SK-N-SH (cell line): ENCODE measurements around the gene SMIM24. TPM values are rescaled to one million over a fixed set of nuclear protein-coding genes. Genes with fewer than 3 reads are reported as not detected.
"Not testable (repeated sequence)": the region's sequence is repeated elsewhere in the genome, so short reads cannot be mapped to it uniquely, and the experiment has no call there.

Experiments
- CTCF ChIA-PET: fragments of 300-600, 350-600 bp; formaldehyde crosslinking; extraction: SDS; loops from one replicate; lab custom pipeline; 2021; lab: Yijun Ruan, JAX
- POLR2A ChIA-PET: fragments of 350-600 bp; sonication (Branson Sonifier 250); formaldehyde crosslinking; extraction: SDS; loops from one replicate; lab custom pipeline; 2020; ENCODE audit warnings: antibody characterized with exemption, inconsistent platforms; lab: Yijun Ruan, JAX
- DNase-seq: peaks from one replicate; pipeline ENCODE4 v3.0.0; 2012
- H2AFZ ChIP-seq: fragments of 200-600 bp; sonication (generic); 2 replicates; pipeline ENCODE4 v1.8.1; 2016; ENCODE audit warnings: antibody characterized with exemption, mild to moderate bottlenecking, low read depth
- H3F3A ChIP-seq: fragments of 200-600 bp; sonication (generic); replicated peaks from 2 replicates; pipeline ENCODE3; 2016; ENCODE audit warnings: antibody characterized with exemption, mild to moderate bottlenecking; ENCODE audit not compliant: insufficient read depth
- H3K27ac ChIP-seq, 2 experiments: fragments of 200-500 bp in 1 of 2; fragments of 200-600 bp in 1 of 2; sonication (Bioruptor generic) in 1 of 2; sonication (generic), shearing (Covaris generic) in 1 of 2; 2 replicates each; pipeline versions ENCODE4 v1.5.1 to v1.6.1; 2014 to 2016; ENCODE audit warnings: low read depth in 2 of 2, inconsistent platforms in 1 of 2, low read length in 1 of 2, mild to moderate bottlenecking in 1 of 2, mixed read lengths in 1 of 2
- H3K27me3 ChIP-seq: fragments of 200-600 bp; sonication (generic), shearing (Covaris generic); 2 replicates; pipeline ENCODE4 v1.6.1; 2016; ENCODE audit warnings: mixed run types; ENCODE audit not compliant: insufficient read depth
- H3K36me3 ChIP-seq, 2 experiments: fragments of 200-500 bp in 1 of 2; fragments of 200-600 bp in 1 of 2; sonication (Bioruptor generic) in 1 of 2; sonication (generic) in 1 of 2; replicated peaks in 1 of 2; 2 replicates each; pipeline versions ENCODE3 to v1.5.1; 2014 to 2016; ENCODE audit warnings: low read length in 1 of 2, mild to moderate bottlenecking in 1 of 2; ENCODE audit not compliant: insufficient read depth in 2 of 2, control insufficient read depth in 1 of 2
- H3K4me1 ChIP-seq, 2 experiments: fragments of 200-500 bp in 1 of 2; fragments of 200-600 bp in 1 of 2; sonication (Bioruptor generic) in 1 of 2; sonication (generic), shearing (Covaris generic) in 1 of 2; 2 replicates each; pipeline versions ENCODE4 v1.5.1 to v1.6.1; 2014 to 2016; ENCODE audit warnings: low read depth in 1 of 2, low read length in 1 of 2, mixed run types in 1 of 2; ENCODE audit not compliant: insufficient read depth in 2 of 2, control insufficient read depth in 1 of 2
- H3K4me2 ChIP-seq: fragments of 200-600 bp; sonication (generic), shearing (Covaris generic); 2 replicates; pipeline ENCODE4 v1.6.1; 2017; ENCODE audit warnings: mixed run types
- H3K4me3 ChIP-seq, 2 experiments: fragments of 200-500 bp in 1 of 2; fragments of 200-600 bp in 1 of 2; sonication (Bioruptor generic) in 1 of 2; sonication (generic), shearing (Covaris generic) in 1 of 2; 2 replicates each; pipeline versions ENCODE4 v1.5.1 to v1.8.1; 2014 to 2016; ENCODE audit warnings: low read depth in 2 of 2, inconsistent platforms in 1 of 2, low read length in 1 of 2, mild to moderate bottlenecking in 1 of 2, mixed read lengths in 1 of 2, moderate library complexity in 1 of 2
- H3K79me2 ChIP-seq: fragments of 200-600 bp; sonication (generic); 2 replicates; pipeline ENCODE4 v1.8.1; 2017; ENCODE audit warnings: mild to moderate bottlenecking; ENCODE audit not compliant: insufficient read depth
- H3K9ac ChIP-seq: fragments of 200-600 bp; sonication (generic); 2 replicates; pipeline ENCODE4 v1.6.1; 2017; ENCODE audit warnings: mixed run types
- H3K9me2 ChIP-seq: fragments of 200-600 bp; sonication (generic); 2 replicates; pipeline ENCODE4 v1.6.1; 2017; ENCODE audit warnings: mixed run types
- H3K9me3 ChIP-seq: fragments of 200-600 bp; sonication (generic); 2 replicates; pipeline ENCODE4 v1.6.1; 2017; ENCODE audit warnings: mixed run types, mild to moderate bottlenecking, moderate library complexity
- H4K20me1 ChIP-seq: fragments of 200-600 bp; sonication (generic); 2 replicates; pipeline ENCODE4 v1.6.1; 2017; ENCODE audit warnings: mild to moderate bottlenecking, mixed run types; ENCODE audit not compliant: insufficient read depth
- RFX5 ChIP-seq: IDR thresholded peaks from 2 replicates; pipeline ENCODE4 v1.6.1; 2012; ENCODE audit warnings: mild to moderate bottlenecking, improper control_type of control experiment, low read length
- SMC3 ChIP-seq: IDR thresholded peaks from 2 replicates; pipeline ENCODE4 v1.6.1; 2012; ENCODE audit warnings: low read depth, low read length, improper control_type of control experiment
- YY1 ChIP-seq: IDR thresholded peaks from 2 replicates; pipeline ENCODE4 v1.4.0; 2012; ENCODE audit warnings: low read depth, mild to moderate bottlenecking
- whole genome bisulfite sequencing: methylation state at CpG from one replicate; pipeline ENCODE4 v1.1.6; 2017; ENCODE audit warnings: low lambda C conversion rate; 5-methylcytosine and 5-hydroxymethylcytosine counted together
- polyA plus RNA-seq, 3 experiments: library from polyadenylated mRNA; depleted of rRNA; stranded (reverse); fragments of >200 nt; gene quantifications; 2 replicates each; pipeline ENCODE4 v1.2.3, GENCODE V29; 2012
- TF ChIP-seq, protein P1 (sequence below): fragments of 150-350 bp; IDR thresholded peaks from 2 replicates; pipeline ENCODE4 v1.6.1; 2017; ENCODE audit warnings: antibody characterized with exemption, low read length, low read depth, borderline replicate concordance

The SMIM24 gene
- polyA plus RNA-seq, 1 of the 3 experiments (the other 2 are of a cell fraction), result 0.12 TPM

- no CpG with 5 or more reads among the region's 25 CpGs for WGBS
- H3K4me3 ChIP-seq, result no peak overlapping the region
- peaks cover 0 to 19% of the 10 kb centered on the region in 2 experiments; a peak in 1 of 4 replicates for H3K4me1 ChIP-seq
- peaks cover 27 to 41% of the 10 kb centered on the region in 2 experiments for H3K36me3 ChIP-seq
- no peak overlapping the region for H2AFZ ChIP-seq
- peaks cover 33% of the 10 kb centered on the region for H4K20me1 ChIP-seq
- H3K27me3 ChIP-seq, result no peaks in the 10 kb centered on the region
- H3K9me3 ChIP-seq, result no peaks in the 10 kb centered on the region
- H3K9me2 ChIP-seq, result no peaks in the 10 kb centered on the region
- POLR2A ChIA-PET, result no interaction called here
- H3K4me2 ChIP-seq, result no peak overlapping the region
- H3K79me2 ChIP-seq, result peaks cover 30% of the 10 kb centered on the region; the same call in 1 of the 2 replicates
- no peak overlapping the region for H3K9ac ChIP-seq
- CTCF ChIA-PET, result interaction anchor here (0.8 kb wide), 1 partner anchor 14 kb away, joined by 3 read pairs; no protein-coding TSS in a partner anchor
- H3F3A ChIP-seq, result peaks cover 26% of the 10 kb centered on the region
- no peak for DNase-seq
- no peak overlapping the region for H3K27ac ChIP-seq
- no peak for TF ChIP-seq RFX5
Measured at GRCh38 chr19:3453840-3454239, 26.5 kb downstream of the SMIM24 start.

GRCh38 chr19:3452942-3453214 lies 27.4 kb downstream of the SMIM24 start:
- H3F3A ChIP-seq, result peaks cover 26% of the 10 kb centered on the region
- H3K4me2 ChIP-seq, H3K4me3 ChIP-seq, H3K9me2 ChIP-seq, H2AFZ ChIP-seq, H3K9ac ChIP-seq, H3K27me3 ChIP-seq, DNase-seq, H3K4me1 ChIP-seq, H3K9me3 ChIP-seq: not testable (repeated sequence)
- POLR2A ChIA-PET, result interaction anchor here (0.6 kb wide), 1 partner anchor 641 kb away, joined by 3 read pairs; no protein-coding TSS in a partner anchor
- H3K27ac ChIP-seq, result peak overlapping the region in 1 of 2 experiments; percentile 27; a peak in 1 of 4 replicates
- WGBS, result 100% methylated on average over 10 of the region's 10 CpGs
- CTCF ChIA-PET, result interaction anchor here (0.8 kb wide), 1 partner anchor 13 kb away, joined by 3 read pairs; no protein-coding TSS in a partner anchor
- peaks cover 27 to 43% of the 10 kb centered on the region in 2 experiments for H3K36me3 ChIP-seq
- H3K79me2 ChIP-seq, result peaks cover 28% of the 10 kb centered on the region; the same call in 1 of the 2 replicates
- H4K20me1 ChIP-seq, result peaks cover 27% of the 10 kb centered on the region

DNA sequence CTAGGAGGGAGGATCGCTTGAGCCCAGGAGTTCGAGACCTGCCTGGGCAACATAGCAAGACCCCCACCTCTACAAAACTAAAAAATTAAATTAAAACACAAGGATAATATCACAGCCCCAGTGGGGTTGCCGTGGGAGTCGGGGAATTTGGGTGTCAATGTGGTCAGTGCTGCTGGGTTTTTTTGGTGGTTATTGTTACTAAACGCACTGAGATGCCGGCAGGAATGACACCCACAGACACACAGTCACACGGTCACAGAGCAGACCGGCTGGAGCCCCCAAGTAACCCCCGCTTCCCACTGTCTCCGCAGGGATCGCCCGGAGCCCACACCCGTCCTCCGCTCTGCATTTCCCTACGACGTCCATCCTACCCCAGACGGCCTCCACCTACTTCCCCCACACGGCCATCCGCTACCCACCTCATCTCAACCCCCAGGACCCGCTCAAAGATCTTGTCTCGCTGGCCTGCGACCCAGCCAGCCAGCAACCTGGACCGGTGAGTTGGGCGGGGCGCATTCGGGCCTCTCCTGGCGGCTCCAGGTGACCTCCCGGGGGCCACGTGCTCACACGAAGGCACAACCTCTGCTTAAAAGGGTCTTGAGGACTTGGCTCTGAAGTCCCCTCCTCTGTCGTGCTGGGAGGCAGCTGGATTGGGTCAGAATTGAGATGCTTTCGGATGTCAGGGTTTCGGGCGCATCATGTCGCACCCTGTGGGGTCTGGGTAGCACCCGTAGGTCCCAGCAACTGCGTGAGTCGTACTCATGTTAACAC lies 28.0 kb downstream of the SMIM24 start:
- Histone ChIP-seq H3K4me3 (no peak overlapping the region), H3F3A (peaks cover 26% of the 10 kb centered on the region), H4K20me1 (peaks cover 27% of the 10 kb centered on the region), H3K4me1 (peaks cover 0 to 5% of the 10 kb centered on the region in 2 experiments; a peak in 1 of 4 replicates), H3K79me2 (peaks cover 28% of the 10 kb centered on the region; the same call in 1 of the 2 replicates), H3K36me3 (peaks cover 27 to 43% of the 10 kb centered on the region in 2 experiments), H3K27me3 (no peaks in the 10 kb centered on the region), H3K9ac (no peak overlapping the region), H3K27ac (peak overlapping the region in 1 of 2 experiments; percentile 97; a peak in 2 of 4 replicates), H3K9me3 (no peaks in the 10 kb centered on the region), H3K9me2 (no peaks in the 10 kb centered on the region), H3K4me2 (no peak overlapping the region), H2AFZ (no peak overlapping the region)
- DNase-seq, result peak; percentile 22
- ChIA-PET CTCF (no interaction called here), POLR2A (no interaction called here)
- TF ChIP-seq SMC3, result no peak
- TF ChIP-seq, protein P1, sequence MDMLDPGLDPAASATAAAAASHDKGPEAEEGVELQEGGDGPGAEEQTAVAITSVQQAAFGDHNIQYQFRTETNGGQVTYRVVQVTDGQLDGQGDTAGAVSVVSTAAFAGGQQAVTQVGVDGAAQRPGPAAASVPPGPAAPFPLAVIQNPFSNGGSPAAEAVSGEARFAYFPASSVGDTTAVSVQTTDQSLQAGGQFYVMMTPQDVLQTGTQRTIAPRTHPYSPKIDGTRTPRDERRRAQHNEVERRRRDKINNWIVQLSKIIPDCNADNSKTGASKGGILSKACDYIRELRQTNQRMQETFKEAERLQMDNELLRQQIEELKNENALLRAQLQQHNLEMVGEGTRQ, result no peak
- no peak for TF ChIP-seq YY1
- 96% methylated on average over 37 of the region's 38 CpGs for WGBS
